H1 (cell line): ENCODE results near the gene POU2AF3. TPM values are rescaled to one million over a fixed set of nuclear protein-coding genes. Genes with fewer than 3 reads are reported as not detected.

ENCODE experiments used
- CTCF ChIA-PET: fragments of 300-600 bp; sonication (Branson Sonifier 250); formaldehyde crosslinking; loops from one replicate; lab custom pipeline; 2021; ENCODE audit not compliant: partially characterized antibody; lab: Charles Lee
- POLR2A ChIA-PET: fragments of 300-600 bp; sonication (Branson Sonifier 250); formaldehyde crosslinking; loops from one replicate; lab custom pipeline; 2021; ENCODE audit warnings: inconsistent platforms; ENCODE audit not compliant: partially characterized antibody; lab: Charles Lee
- DNase-seq, 2 experiments: peaks; one replicate each; pipeline versions ENCODE4 v3.0.0 to v3.0.0-alpha.2; 2010 to 2022; ENCODE audit warnings: low spot score in 2 of 2, low read depth in 1 of 2, mixed read lengths in 1 of 2
- FAIRE-seq: peaks from 2 replicates; lab custom pipeline; 2011; peaks lifted over from hg19 to GRCh38; lab: Jason Lieb, UNC
- H2AFZ ChIP-seq: 2 replicates; pipeline ENCODE4 v1.8.1; 2012; ENCODE audit warnings: low read length, inconsistent platforms
- H2AK5ac ChIP-seq: 2 replicates; pipeline ENCODE4 v1.6.1; 2013; ENCODE audit warnings: low read depth, low read length
- H2BK120ac ChIP-seq: replicated peaks from 2 replicates; pipeline ENCODE3; 2013; ENCODE audit warnings: low read depth, low read length, inconsistent platforms
- H2BK12ac ChIP-seq: 2 replicates; pipeline ENCODE4 v1.6.1; 2013; ENCODE audit warnings: low read depth, low read length
- H2BK15ac ChIP-seq: 2 replicates; pipeline ENCODE4 v1.6.1; 2013; ENCODE audit warnings: low read length
- H2BK20ac ChIP-seq: 2 replicates; pipeline ENCODE4 v1.6.1; 2013; ENCODE audit warnings: low read length
- H2BK5ac ChIP-seq: 2 replicates; pipeline ENCODE4 v1.6.1; 2013; ENCODE audit warnings: low read depth, low read length
- H3K14ac ChIP-seq: 2 replicates; pipeline ENCODE4 v1.6.1; 2013; ENCODE audit warnings: inconsistent platforms; ENCODE audit not compliant: insufficient read length
- H3K18ac ChIP-seq: 2 replicates; pipeline ENCODE4 v1.6.1; 2013; ENCODE audit warnings: low read length; ENCODE audit errors: extremely low read depth
- H3K23ac ChIP-seq: 2 replicates; pipeline ENCODE4 v1.6.1; 2013; ENCODE audit warnings: inconsistent platforms; ENCODE audit not compliant: insufficient read length
- H3K23me2 ChIP-seq: 2 replicates; pipeline ENCODE4 v1.6.1; 2013; ENCODE audit warnings: low read depth, low read length
- H3K27ac ChIP-seq: 2 replicates; pipeline ENCODE4 v1.6.1; 2011; ENCODE audit warnings: low read depth, low read length, inconsistent platforms
- H3K27me3 ChIP-seq, 4 experiments: replicated peaks in 1 of 4; 1 replicate in 1 of 4; 2 replicates in 3 of 4; pipeline versions ENCODE4 v1.6.1 to v1.8.1; 2011 to 2013; ENCODE audit warnings: low read length in 3 of 4, mild to moderate bottlenecking in 3 of 4, inconsistent platforms in 2 of 4, mixed read lengths in 2 of 4, moderate library complexity in 1 of 4; ENCODE audit not compliant: control insufficient read depth in 3 of 4, insufficient read depth in 3 of 4; ENCODE audit errors: extremely low read depth in 1 of 4
- H3K36me3 ChIP-seq, 4 experiments: 2 replicates each; pipeline versions ENCODE4 v1.6.1 to v1.8.1; 2011 to 2013; ENCODE audit warnings: mild to moderate bottlenecking in 4 of 4, low read length in 3 of 4, moderate library complexity in 2 of 4, control low read depth in 1 of 4, inconsistent platforms in 1 of 4; ENCODE audit not compliant: insufficient read depth in 4 of 4, control insufficient read depth in 2 of 4
- H3K4ac ChIP-seq: replicated peaks from 2 replicates; pipeline ENCODE3; 2013; ENCODE audit warnings: low read length, low read depth, mixed read lengths, inconsistent platforms; ENCODE audit not compliant: insufficient read length
- H3K4me1 ChIP-seq, 4 experiments: replicated peaks in 1 of 4; 1 replicate in 1 of 4; 2 replicates in 3 of 4; pipeline versions ENCODE4 v1.6.1 to v1.8.1; 2011 to 2013; ENCODE audit warnings: low read length in 3 of 4, inconsistent platforms in 2 of 4, mixed read lengths in 1 of 4; ENCODE audit not compliant: insufficient read depth in 4 of 4, control insufficient read depth in 3 of 4
- H3K4me2 ChIP-seq, 2 experiments: 2 replicates each; pipeline versions ENCODE4 v1.6.1 to v1.8.1; 2011 to 2013; ENCODE audit warnings: low read depth in 2 of 2, low read length in 2 of 2, control low read depth in 1 of 2, inconsistent platforms in 1 of 2, mild to moderate bottlenecking in 1 of 2; ENCODE audit not compliant: insufficient read depth in 1 of 2
- H3K4me3 ChIP-seq, 4 experiments: fragments of 200-600, 300-600 bp in 1 of 4; sonication (generic), shearing (Covaris generic), sonication (Bioruptor Twin) in 1 of 4; 2 replicates each; pipeline versions ENCODE4 v1.5.1 to v1.8.1; 2011 to 2016; ENCODE audit warnings: low read length in 4 of 4, low read depth in 3 of 4, control low read depth in 2 of 4, inconsistent platforms in 2 of 4, mild to moderate bottlenecking in 2 of 4, mixed read lengths in 1 of 4, moderate library complexity in 1 of 4; ENCODE audit not compliant: insufficient read depth in 2 of 4; ENCODE audit errors: extremely low read depth in 1 of 4
- H3K56ac ChIP-seq: replicated peaks from 2 replicates; pipeline ENCODE3; 2013; ENCODE audit warnings: low read depth, mild to moderate bottlenecking, mixed read lengths, low read length, inconsistent platforms; ENCODE audit not compliant: insufficient read length
- H3K79me1 ChIP-seq: 2 replicates; pipeline ENCODE4 v1.6.1; 2013; ENCODE audit warnings: low read depth, low read length, control low read depth
- H3K79me2 ChIP-seq, 2 experiments: 2 replicates each; pipeline versions ENCODE4 v1.6.1 to v1.8.1; 2012 to 2013; ENCODE audit warnings: low read length in 2 of 2, mild to moderate bottlenecking in 2 of 2, inconsistent platforms in 1 of 2; ENCODE audit not compliant: insufficient read depth in 2 of 2, control insufficient read depth in 1 of 2
- H3K9ac ChIP-seq, 4 experiments: replicated peaks in 1 of 4; 1 replicate in 1 of 4; 2 replicates in 3 of 4; pipeline versions ENCODE4 v1.6.1 to v1.8.1; 2011 to 2013; ENCODE audit warnings: low read depth in 3 of 4, low read length in 3 of 4, control low read depth in 2 of 4, mild to moderate bottlenecking in 2 of 4, moderate library complexity in 2 of 4, inconsistent platforms in 1 of 4; ENCODE audit errors: extremely low read depth in 1 of 4
- H3K9me3 ChIP-seq, 2 experiments: 2 replicates each; pipeline versions ENCODE4 v1.6.1 to v1.8.1; 2012 to 2013; ENCODE audit warnings: mild to moderate bottlenecking in 2 of 2, moderate library complexity in 2 of 2, control low read depth in 1 of 2, inconsistent platforms in 1 of 2, low read depth in 1 of 2, low read length in 1 of 2, mixed read lengths in 1 of 2; ENCODE audit not compliant: insufficient read depth in 2 of 2
- H4K20me1 ChIP-seq, 2 experiments: replicated peaks in 1 of 2; 2 replicates each; pipeline versions ENCODE3 to v1.8.1; 2011 to 2013; ENCODE audit warnings: inconsistent platforms in 2 of 2, low read length in 2 of 2, mild to moderate bottlenecking in 1 of 2; ENCODE audit not compliant: insufficient read depth in 2 of 2, control insufficient read depth in 1 of 2
- H4K5ac ChIP-seq: 2 replicates; pipeline ENCODE4 v1.6.1; 2013; ENCODE audit warnings: low read length, low read depth, mixed read lengths, inconsistent platforms; ENCODE audit not compliant: insufficient read length
- H4K8ac ChIP-seq: 2 replicates; pipeline ENCODE4 v1.8.0; 2013; ENCODE audit warnings: mild to moderate bottlenecking, moderate library complexity, low read length, inconsistent platforms; ENCODE audit not compliant: insufficient read depth; ENCODE audit errors: extremely low read depth
- H4K91ac ChIP-seq: replicated peaks from 2 replicates; pipeline ENCODE3; 2013; ENCODE audit warnings: low read length, mixed read lengths, inconsistent platforms; ENCODE audit not compliant: insufficient read length
- ATF2 ChIP-seq: IDR thresholded peaks from 2 replicates; pipeline ENCODE4 v1.6.1; 2012; ENCODE audit warnings: low read length, inconsistent platforms
- WGBS, 2 experiments: shearing (Covaris generic) in 1 of 2; methylation state at CpG; one replicate each; pipeline versions ENCODE4 v1.1.6 to v1.1.7; 2013 to 2015; ENCODE audit warnings: low lambda C conversion rate in 2 of 2, mixed read lengths in 2 of 2, inconsistent platforms in 1 of 2, low coverage in 1 of 2, missing lambda C conversion rate in 1 of 2; ENCODE audit not compliant: insufficient replicate concordance in 2 of 2, insufficient coverage in 1 of 2, insufficient read length in 1 of 2; ENCODE audit errors: extremely low coverage in 1 of 2, missing lambda C conversion rate in 1 of 2; 5-methylcytosine and 5-hydroxymethylcytosine counted together
- polyA plus RNA-seq, 7 experiments: library from polyadenylated mRNA; depleted of rRNA in 3 of 7; stranded (reverse) in 5 of 7; unstranded in 2 of 7; fragments of >200 nt in 5 of 7; fragments of 200-250 nt in 2 of 7; gene quantifications; 1 replicate in 5 of 7; 2 replicates in 1 of 7; 4 replicates in 1 of 7; pipeline versions ENCODE4 v1.2.1 to v1.2.3, GENCODE V29; 2011 to 2013; ENCODE audit warnings: missing spikeins in 2 of 7, mixed read lengths in 2 of 7
- total RNA-seq: library from RNA; stranded (reverse); fragmentation: NEBNext Ultra II Directional; extraction: Animal tissue kit (Norgen Biotek cat#: 25700); gene quantifications from 2 replicates; pipeline ENCODE4 v1.2.1, GENCODE V29; 2021

The POU2AF3 gene
- total and polyA plus RNA-seq, 2 of the 8 experiments (the other 6 are each of a cell fraction or from before 2014, with no cell fraction given) = 1.2 to 5.7 TPM

DNA sequence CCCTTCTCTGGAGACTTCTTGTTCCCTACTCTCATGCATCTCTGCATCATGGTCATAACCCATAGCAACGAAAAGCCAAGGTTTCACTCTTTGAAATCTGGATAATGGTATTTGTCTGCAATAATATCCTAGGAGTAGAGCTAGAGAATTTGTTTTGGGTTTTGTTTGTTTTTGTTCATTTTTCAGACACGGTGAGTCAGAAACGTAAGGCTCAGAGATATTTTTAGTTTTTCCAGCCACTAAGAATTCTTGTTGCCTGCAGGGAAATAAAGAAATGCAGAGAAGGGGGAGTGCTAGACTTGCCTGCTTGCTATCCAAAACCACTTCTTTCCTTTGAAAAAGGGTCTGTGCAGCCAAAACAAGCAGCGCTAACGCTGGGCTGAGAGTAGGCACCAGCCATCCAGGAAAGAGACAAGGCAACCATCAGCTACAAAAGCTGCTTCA lies 26.0 kb downstream of the POU2AF3 start:
- no peak overlapping the region for H2BK12ac ChIP-seq
- no peaks in the 10 kb centered on the region for H3K23me2 ChIP-seq
- H3K9me3 ChIP-seq = no peaks in the 10 kb centered on the region
- no peaks in the 10 kb centered on the region for H3K79me1 ChIP-seq
- H2BK20ac ChIP-seq = no peak overlapping the region
- H2AK5ac ChIP-seq = no peak overlapping the region
- H3K18ac ChIP-seq = no peak overlapping the region
- H3K36me3 ChIP-seq = no peaks in the 10 kb centered on the region
- H3K4ac ChIP-seq = no peak overlapping the region
- no peak overlapping the region for H3K4me2 ChIP-seq
- H2BK5ac ChIP-seq = no peak overlapping the region
- H3K27me3 ChIP-seq = no peaks in the 10 kb centered on the region
- peaks cover 0 to 4% (median 0%) of the 10 kb centered on the region in 4 experiments; a peak in 1 of 7 replicates for H3K4me1 ChIP-seq
- H4K91ac ChIP-seq = no peak overlapping the region
- no peaks in the 10 kb centered on the region for H4K20me1 ChIP-seq
- CTCF ChIA-PET = interaction anchor here (0.6 to 2.2 kb wide), 3 partner anchors 96 to 838 kb away, joined by 3 to 9 read pairs (median 4); no protein-coding TSS in a partner anchor
- 87% methylated on average over 5 of the region's 5 CpGs; no CpG with 5 or more reads in 1 of the 2 experiments for WGBS, 2 experiments
- H3K4me3 ChIP-seq = no peak overlapping the region
- no peak for FAIRE-seq
- H3K14ac ChIP-seq = no peak overlapping the region
- no peaks in the 10 kb centered on the region for H3K79me2 ChIP-seq
- DNase-seq = no peak
- POLR2A ChIA-PET = no interaction called here
- H2AFZ ChIP-seq = no peak overlapping the region
- no peak overlapping the region for H4K8ac ChIP-seq
- no peak overlapping the region for H3K23ac ChIP-seq
- no peak overlapping the region for H3K56ac ChIP-seq
- H2BK15ac ChIP-seq = no peak overlapping the region
- no peak overlapping the region for H3K9ac ChIP-seq
- no peak for TF ChIP-seq ATF2
- TF ChIP-seq, all 59 proteins: peak for 0
- Histone ChIP-seq H3K27ac (no peak overlapping the region), H2BK120ac (no peak overlapping the region), H4K5ac (no peak overlapping the region)
